GM18861 (cell line): ENCODE data around the gene KPTN.

ENCODE experiments used
- ATAC-seq: cut with Tn5 transposase; IDR thresholded peaks from one replicate; pipeline ENCODE4 v1.9.1; 2021; ENCODE audit not compliant: unreplicated experiment

KPTN gene

DNA sequence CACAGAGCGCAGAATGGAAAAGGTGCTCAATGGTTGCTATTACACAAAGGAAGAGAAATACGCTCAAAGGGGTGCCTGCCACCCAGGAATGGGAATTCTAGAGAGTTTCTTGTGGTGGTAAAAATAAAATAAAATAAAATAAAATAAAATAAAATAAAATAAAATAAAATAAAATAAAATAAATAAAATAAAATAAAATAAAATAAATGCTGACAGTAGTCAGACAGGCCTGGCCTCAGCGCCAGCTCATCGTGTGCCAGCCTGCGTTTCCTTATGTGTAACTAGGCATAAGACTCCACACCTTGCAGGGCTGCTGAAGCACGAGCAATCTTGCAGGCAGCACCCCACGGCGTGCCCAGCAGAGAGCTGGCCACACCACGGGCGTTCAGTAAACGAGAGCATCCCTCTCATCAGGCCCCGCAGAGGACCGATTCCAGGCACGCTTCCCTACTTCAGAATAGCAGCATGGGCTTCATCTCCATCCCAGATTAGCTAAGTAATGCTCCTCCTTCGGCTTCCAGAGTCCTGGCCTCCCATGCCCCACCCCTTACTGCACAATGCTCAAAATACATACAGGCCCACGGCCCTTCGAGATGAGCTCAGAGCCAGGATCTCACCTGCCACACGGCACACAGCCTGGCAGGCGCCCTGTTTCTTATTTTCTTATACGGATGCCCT lies 25.3 kb upstream of the KPTN start:
- ATAC-seq, result no peak

- ATAC-seq, result no peak
Measured at GRCh38 chr19:47508721-47509120, 24.7 kb upstream of the KPTN start.

GRCh38 chr19:47507924-47508553 lies 24.0 kb upstream of the KPTN start:
- no peak for ATAC-seq

GRCh38 chr19:47507012-47507411 lies 23.0 kb upstream of the KPTN start:
- ATAC-seq, result no peak

GRCh38 chr19:47506459-47506858 lies 22.4 kb upstream of the KPTN start:
- no peak for ATAC-seq

- ATAC-seq, result no peak
Measured at GRCh38 chr19:47505506-47505905, 21.5 kb upstream of the KPTN start.

DNA sequence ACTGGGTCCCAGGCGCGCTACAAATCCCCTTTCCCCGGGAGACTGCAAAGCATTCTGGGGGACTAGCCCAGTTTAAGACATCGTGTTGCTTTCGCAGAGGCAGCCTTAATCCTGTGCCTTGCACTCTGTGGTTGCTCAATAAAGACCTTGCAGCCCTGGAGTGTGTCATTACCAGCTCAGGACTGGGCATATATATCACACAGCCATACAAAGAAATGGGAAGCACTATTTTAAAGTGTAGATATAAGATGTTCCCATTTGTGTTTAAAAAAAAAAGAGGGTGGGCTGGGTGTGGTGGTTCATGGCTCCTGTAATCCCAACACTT lies 19.8 kb upstream of the KPTN start:
- no peak for ATAC-seq

- ATAC-seq, result no peak
Measured at GRCh38 chr19:47503130-47503825, 19.3 kb upstream of the KPTN start.

- ATAC-seq, result no peak
Measured at GRCh38 chr19:47499863-47500830, 16.1 kb upstream of the KPTN start.

GRCh38 chr19:47499371-47499770 lies 15.4 kb upstream of the KPTN start:
- ATAC-seq, result no peak

DNA sequence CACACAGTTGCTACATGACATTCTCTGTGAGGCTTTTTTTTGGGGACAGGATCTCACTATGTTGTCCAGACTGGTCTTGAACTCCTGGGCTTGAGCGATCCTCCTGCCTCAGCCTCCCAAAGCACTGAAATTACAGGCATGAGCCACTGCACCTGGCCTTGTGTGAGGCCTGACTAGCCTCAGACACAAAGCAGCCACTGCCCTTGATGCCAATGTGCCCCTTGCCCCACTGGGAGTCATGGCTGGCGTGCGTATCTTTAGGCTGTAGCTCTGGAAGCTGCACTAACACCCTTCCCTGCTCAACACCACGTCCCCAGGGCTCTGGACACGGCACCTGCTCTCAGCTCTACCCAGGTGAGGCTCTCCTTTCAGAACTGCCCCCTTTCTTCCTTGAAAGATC lies 14.5 kb upstream of the KPTN start:
- ATAC-seq, result no peak

- ATAC-seq, result no peak
Measured at GRCh38 chr19:47497821-47498520, 14.0 kb upstream of the KPTN start.

GRCh38 chr19:47497050-47497766 lies 13.2 kb upstream of the KPTN start:
- ATAC-seq, result no peak

DNA sequence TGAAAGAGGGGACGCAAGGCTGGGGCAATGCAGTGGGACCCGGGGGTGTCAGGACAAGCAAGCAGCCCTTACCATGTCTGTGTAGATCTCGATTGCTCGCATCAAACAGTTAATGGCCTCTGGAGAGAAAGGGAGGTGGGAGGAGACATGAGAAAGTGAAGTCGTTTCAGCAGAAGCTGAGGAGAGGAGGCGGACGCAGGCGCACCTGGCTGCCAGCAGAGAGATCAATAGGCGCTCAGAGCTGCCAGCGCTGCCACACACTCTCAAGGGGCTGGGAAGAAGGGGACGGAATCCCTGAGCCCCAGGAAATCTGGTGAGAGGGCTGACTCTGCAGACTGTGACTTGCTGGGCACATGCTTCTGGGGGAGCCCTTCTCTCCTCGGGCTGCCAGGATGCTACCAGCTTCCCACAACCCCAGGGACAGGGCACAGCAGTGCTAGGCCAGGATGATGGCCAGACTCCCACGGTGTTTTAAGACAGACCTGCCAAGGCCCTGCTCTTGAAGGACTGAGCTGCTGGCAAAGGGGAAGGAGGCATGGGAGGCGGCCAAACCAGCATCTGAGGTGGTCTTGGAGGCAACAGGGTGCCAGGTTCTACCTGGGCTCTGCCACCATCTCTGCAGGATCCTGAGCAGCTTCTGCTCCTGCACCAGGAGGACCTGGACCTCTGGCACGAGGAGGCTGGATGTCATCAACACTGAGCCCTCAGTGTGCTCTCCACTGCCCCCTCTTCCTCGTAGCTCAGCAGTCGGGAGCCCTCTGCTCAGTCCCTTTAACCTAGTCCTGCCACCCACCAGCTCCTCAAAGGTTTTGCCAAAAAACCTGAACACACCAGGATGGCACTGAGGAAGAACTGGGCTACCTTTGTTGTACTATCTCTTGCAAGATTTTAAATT lies 11.7 kb upstream of the KPTN start:
- ATAC-seq, result no peak

DNA sequence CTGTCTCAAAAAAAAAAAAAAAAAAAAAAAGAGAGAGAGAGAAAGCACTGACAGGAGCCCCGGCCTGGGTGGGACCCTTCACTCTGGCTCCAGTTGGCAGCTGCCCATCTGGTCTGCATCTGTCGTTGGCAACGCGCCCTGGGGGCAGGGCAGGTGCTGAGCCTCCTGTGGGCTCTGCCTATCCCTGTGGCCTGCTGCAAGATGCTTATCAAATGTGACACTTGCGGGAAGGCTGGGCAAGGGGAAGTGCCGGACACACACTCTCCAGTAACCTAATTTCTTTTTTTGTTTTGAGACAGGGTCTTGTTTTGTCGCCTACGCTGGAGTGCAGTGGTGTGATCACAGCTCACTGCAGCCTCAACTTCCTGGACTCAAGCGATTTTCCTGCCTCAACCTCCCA lies 10.7 kb upstream of the KPTN start:
- ATAC-seq, result no peak

GRCh38 chr19:47494211-47494547 lies 10.2 kb upstream of the KPTN start:
- ATAC-seq, result no peak

- no peak for ATAC-seq
Measured at GRCh38 chr19:47493378-47494210, 9.6 kb upstream of the KPTN start.
